K562 (cell line): ENCODE measurements around the gene ERN1. TPM values are rescaled to one million over a fixed set of nuclear protein-coding genes. Genes with fewer than 3 reads are reported as not detected.

ENCODE experiments used
- ERF ChIP-seq: fragments of 450-650 bp; formaldehyde crosslinking; IDR thresholded peaks from 2 replicates; pipeline ENCODE4 v1.4.0; 2020; ENCODE audit warnings: mild to moderate bottlenecking, mixed read lengths
- HMG20A ChIP-seq: fragments of 450-650 bp; formaldehyde crosslinking; conservative IDR thresholded peaks from 2 replicates; pipeline ENCODE4 v1.4.0; 2020; ENCODE audit warnings: mild to moderate bottlenecking, mixed read lengths
- JUND ChIP-seq, 2 experiments: IDR thresholded peaks; 2 replicates in 1 of 2; 3 replicates in 1 of 2; pipeline ENCODE4 v1.6.1; 2011; ENCODE audit warnings: borderline replicate concordance in 2 of 2, low read depth in 2 of 2, low read length in 2 of 2, improper control_type of control experiment in 1 of 2, missing biosample characterization in 1 of 2, missing genetic modification characterization in 1 of 2, missing genetic modification reagents in 1 of 2
- MEF2A ChIP-seq: IDR thresholded peaks from 2 replicates; pipeline ENCODE4 v1.6.1; 2011; ENCODE audit warnings: low read depth, mild to moderate bottlenecking, low read length, moderate library complexity; ENCODE audit not compliant: control insufficient read depth
- RAD21 ChIP-seq, 2 experiments: fragments of 250-450 bp in 1 of 2; fragments of 450-650 bp in 1 of 2; sonication (Bioruptor Pico) in 1 of 2; formaldehyde crosslinking in 1 of 2; IDR thresholded peaks in 1 of 2; conservative IDR thresholded peaks in 1 of 2; 2 replicates each; pipeline versions ENCODE4 v1.4.0 to v1.8.0; 2020 to 2022; ENCODE audit warnings: mild to moderate bottlenecking in 2 of 2, moderate library complexity in 1 of 2
- RB1 ChIP-seq: fragments of 450-650 bp; IDR thresholded peaks from 2 replicates; pipeline ENCODE4 v1.6.1; 2017; ENCODE audit warnings: low read depth, mild to moderate bottlenecking
- RCOR1 ChIP-seq, 2 experiments: IDR thresholded peaks; 2 replicates each; pipeline ENCODE4 v1.6.1; 2012; ENCODE audit warnings: low read depth in 2 of 2, low read length in 2 of 2, borderline replicate concordance in 1 of 2, improper control_type of control experiment in 1 of 2
- SETDB1 ChIP-seq: IDR thresholded peaks from one replicate; pipeline ENCODE4 v1.6.1; 2012; ENCODE audit warnings: low read length, control low read depth, inconsistent platforms
- polyA plus RNA-seq, 8 experiments: library from polyadenylated mRNA; depleted of rRNA in 4 of 8; stranded (reverse) in 5 of 8; unstranded in 3 of 8; fragments of >200 nt; fragmentation: Nextera tagmentation in 2 of 8; fragmentation: Illumina TruSeq in 1 of 8; extraction: Ambion mirVana in 2 of 8; extraction: Trizol in 1 of 8; gene quantifications; 2 replicates each; pipeline versions ENCODE4 v1.2.1 to v1.2.3, GENCODE V29; 2011 to 2014; ENCODE audit warnings: inconsistent platforms in 1 of 8, missing spikeins in 1 of 8
- total RNA-seq, 7 experiments: library from RNA; depleted of rRNA in 6 of 7; stranded (reverse); fragments of >200 nt in 6 of 7; fragmentation: Illumina TruSeq in 2 of 7; extraction: Trizol in 2 of 7; gene quantifications; 2 replicates each; pipeline versions ENCODE4 v1.2.1 to v1.2.3, GENCODE V29; 2011 to 2021; ENCODE audit warnings: low replicate concordance in 1 of 7
- TF ChIP-seq, protein P1 (sequence below), 3 experiments: IDR thresholded peaks in 2 of 3; conservative IDR thresholded peaks in 1 of 3; 2 replicates each; pipeline ENCODE4 v1.5.1; 2011 to 2012; ENCODE audit warnings: low read length in 3 of 3, mild to moderate bottlenecking in 3 of 3, control low read depth in 2 of 3, improper control_type of control experiment in 1 of 3, inconsistent platforms in 1 of 3, low read depth in 1 of 3, mixed read lengths in 1 of 3, moderate library complexity in 1 of 3; ENCODE audit not compliant: insufficient read depth in 2 of 3
- TF ChIP-seq, protein P2 (sequence below), 2 experiments: fragments of 450-650 bp; conservative IDR thresholded peaks; 2 replicates each; pipeline ENCODE4 v1.6.1; 2017; ENCODE audit warnings: mild to moderate bottlenecking in 2 of 2, moderate library complexity in 2 of 2
- TF ChIP-seq, protein P3 (sequence below): fragments of 450-650 bp; IDR thresholded peaks from 2 replicates; pipeline ENCODE4 v1.6.1; 2016

Gene ERN1
- total and polyA plus RNA-seq, 9 of the 15 experiments (the other 6 are each of a cell fraction or from before 2014, with no cell fraction given), result 2.1 to 22.5 (median 7.3) TPM

DNA sequence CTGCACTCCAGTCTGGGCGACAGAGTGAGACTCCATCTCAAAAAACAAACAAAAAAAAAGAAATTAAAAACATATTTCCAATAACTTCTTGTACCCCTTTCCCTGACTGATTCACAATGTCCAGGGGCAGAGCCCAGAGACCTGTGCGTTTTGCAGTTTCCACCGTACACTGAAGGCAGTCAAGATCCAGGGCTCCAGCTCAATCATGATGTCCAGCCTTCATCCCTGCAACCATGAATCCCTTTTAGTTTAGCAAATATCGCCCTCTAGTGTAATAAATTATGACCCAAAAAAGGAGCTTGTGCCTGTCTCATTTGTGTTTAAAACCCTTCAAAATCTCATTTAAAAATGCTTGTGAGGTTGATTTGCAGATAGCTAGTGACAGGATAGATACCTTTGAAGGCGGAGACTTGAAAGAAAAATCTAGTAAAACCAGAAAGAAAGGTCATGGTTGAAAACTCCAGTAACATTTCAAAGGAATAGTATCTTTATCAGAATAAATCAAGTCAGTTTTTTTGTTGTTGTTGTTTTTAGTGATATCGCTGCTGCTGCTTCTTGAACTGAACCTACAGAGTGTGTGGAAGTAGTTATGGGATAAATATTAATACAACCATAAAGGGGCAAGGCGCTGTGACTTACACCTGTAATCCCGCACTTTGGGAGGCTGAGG is 3.7 kb upstream of the ERN1 start (continued):
- TF ChIP-seq, protein P1, sequence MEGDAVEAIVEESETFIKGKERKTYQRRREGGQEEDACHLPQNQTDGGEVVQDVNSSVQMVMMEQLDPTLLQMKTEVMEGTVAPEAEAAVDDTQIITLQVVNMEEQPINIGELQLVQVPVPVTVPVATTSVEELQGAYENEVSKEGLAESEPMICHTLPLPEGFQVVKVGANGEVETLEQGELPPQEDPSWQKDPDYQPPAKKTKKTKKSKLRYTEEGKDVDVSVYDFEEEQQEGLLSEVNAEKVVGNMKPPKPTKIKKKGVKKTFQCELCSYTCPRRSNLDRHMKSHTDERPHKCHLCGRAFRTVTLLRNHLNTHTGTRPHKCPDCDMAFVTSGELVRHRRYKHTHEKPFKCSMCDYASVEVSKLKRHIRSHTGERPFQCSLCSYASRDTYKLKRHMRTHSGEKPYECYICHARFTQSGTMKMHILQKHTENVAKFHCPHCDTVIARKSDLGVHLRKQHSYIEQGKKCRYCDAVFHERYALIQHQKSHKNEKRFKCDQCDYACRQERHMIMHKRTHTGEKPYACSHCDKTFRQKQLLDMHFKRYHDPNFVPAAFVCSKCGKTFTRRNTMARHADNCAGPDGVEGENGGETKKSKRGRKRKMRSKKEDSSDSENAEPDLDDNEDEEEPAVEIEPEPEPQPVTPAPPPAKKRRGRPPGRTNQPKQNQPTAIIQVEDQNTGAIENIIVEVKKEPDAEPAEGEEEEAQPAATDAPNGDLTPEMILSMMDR (IDR thresholded peaks at IDR 0.05 in 2 of 3, conservative IDR thresholded peaks at IDR 0.05 in 1 of 3; ENCODE audit: insufficient read depth in 2 of 3, low read depth in 1 of 3, low read length in 3 of 3), result peak; percentile 71 to 89 (median 76)
- TF ChIP-seq RCOR1 (IDR thresholded peaks at IDR 0.05; ENCODE audit: borderline replicate concordance in 1 of 2, low read depth in 2 of 2, low read length in 2 of 2), result peak in 1 of 2 experiments; percentile 8; a peak in 1 of 4 replicates
- TF ChIP-seq HMG20A (CRISPR knock-in tag), result no peak
- no peak for TF ChIP-seq SETDB1
- peak; percentile 20; the same call in 1 of the 2 replicates for TF ChIP-seq JUND (IDR thresholded peaks at IDR 0.05; ENCODE audit: borderline replicate concordance, low read depth, low read length)
- no peak for TF ChIP-seq JUND (tag; IDR thresholded peaks at IDR 0.05; ENCODE audit: borderline replicate concordance, low read depth, low read length)
- no peak for TF ChIP-seq MEF2A
- TF ChIP-seq ERF, result no peak
- TF ChIP-seq RAD21 (CRISPR knock-in tag; conservative IDR thresholded peaks at IDR 0.05 in 1 of 2, IDR thresholded peaks at IDR 0.05 in 1 of 2), result peak; percentile 82 to 96
- TF ChIP-seq, protein P2, sequence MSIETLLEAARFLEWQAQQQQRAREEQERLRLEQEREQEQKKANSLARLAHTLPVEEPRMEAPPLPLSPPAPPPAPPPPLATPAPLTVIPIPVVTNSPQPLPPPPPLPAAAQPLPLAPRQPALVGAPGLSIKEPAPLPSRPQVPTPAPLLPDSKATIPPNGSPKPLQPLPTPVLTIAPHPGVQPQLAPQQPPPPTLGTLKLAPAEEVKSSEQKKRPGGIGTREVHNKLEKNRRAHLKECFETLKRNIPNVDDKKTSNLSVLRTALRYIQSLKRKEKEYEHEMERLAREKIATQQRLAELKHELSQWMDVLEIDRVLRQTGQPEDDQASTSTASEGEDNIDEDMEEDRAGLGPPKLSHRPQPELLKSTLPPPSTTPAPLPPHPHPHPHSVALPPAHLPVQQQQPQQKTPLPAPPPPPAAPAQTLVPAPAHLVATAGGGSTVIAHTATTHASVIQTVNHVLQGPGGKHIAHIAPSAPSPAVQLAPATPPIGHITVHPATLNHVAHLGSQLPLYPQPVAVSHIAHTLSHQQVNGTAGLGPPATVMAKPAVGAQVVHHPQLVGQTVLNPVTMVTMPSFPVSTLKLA (conservative IDR thresholded peaks at IDR 0.05), result 0 out of 4 replicates have a peak, but pooled peaks of 1 of the 2 experiments have one; percentile 12
- TF ChIP-seq RB1, result 0 out of 2 replicates have a peak, but pooled peaks have one; percentile 8
- TF ChIP-seq, protein P3, sequence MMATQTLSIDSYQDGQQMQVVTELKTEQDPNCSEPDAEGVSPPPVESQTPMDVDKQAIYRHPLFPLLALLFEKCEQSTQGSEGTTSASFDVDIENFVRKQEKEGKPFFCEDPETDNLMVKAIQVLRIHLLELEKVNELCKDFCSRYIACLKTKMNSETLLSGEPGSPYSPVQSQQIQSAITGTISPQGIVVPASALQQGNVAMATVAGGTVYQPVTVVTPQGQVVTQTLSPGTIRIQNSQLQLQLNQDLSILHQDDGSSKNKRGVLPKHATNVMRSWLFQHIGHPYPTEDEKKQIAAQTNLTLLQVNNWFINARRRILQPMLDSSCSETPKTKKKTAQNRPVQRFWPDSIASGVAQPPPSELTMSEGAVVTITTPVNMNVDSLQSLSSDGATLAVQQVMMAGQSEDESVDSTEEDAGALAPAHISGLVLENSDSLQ, result peak; percentile 12; the same call in 1 of the 2 replicates
